CMK (cell line): Measurements from ENCODE around the gene CDKN2A.

Source experiments
- DNase-seq: peaks from one replicate; pipeline ENCODE4 v3.0.0-alpha.2; 2010; ENCODE audit warnings: low read depth

CDKN2A gene

GRCh38 chr9:21941337-21941995 lies 52.7 kb downstream of the CDKN2A start:
- no peak for DNase-seq

GRCh38 chr9:21936161-21936560 lies 58.0 kb downstream of the CDKN2A start:
- no peak for DNase-seq

- DNase-seq, result no peak
Measured at GRCh38 chr9:21935631-21936030, 58.6 kb downstream of the CDKN2A start.

DNA sequence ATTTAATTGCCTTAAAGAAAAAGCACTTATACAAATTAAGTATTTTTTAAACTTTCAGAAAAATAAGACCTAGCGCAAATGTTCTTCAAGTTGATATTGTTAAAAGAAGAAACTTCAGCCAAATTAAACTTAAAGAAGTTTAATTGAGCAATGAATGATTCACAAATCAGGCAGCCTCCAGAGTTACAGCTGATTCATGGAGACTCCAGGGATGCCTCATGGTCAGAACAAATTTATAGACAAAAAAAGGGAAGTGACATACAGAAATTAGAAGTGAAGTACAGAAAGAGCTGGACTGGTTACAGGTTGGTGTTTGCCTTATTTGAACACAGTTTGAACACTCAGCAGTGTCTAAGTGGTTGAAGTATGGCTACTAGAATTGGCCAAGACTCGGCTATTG lies 60.3 kb downstream of the CDKN2A start:
- DNase-seq, result no peak

GRCh38 chr9:21933281-21933680 lies 60.9 kb downstream of the CDKN2A start:
- DNase-seq, result no peak

- DNase-seq, result no peak
Measured at GRCh38 chr9:21931428-21931827, 62.8 kb downstream of the CDKN2A start.

DNA sequence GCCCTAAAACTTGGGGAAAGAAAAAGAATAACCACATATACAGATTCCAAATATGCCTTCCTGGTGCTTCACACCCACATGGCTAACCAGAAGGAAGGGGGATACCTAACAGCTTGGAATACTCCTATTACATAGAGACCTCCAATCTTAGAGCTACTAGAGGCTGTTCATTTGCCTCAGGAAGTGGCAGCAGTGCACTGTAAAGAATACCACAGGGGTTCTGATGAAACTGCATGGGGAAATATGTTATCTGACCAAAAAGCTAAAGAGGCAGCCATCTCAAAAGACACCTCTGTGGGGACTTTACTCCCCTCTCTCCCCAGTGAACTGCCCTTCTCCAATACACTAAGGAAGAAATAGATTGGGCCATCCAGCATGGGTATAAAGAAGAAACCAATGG lies 66.4 kb downstream of the CDKN2A start:
- no peak for DNase-seq

DNA sequence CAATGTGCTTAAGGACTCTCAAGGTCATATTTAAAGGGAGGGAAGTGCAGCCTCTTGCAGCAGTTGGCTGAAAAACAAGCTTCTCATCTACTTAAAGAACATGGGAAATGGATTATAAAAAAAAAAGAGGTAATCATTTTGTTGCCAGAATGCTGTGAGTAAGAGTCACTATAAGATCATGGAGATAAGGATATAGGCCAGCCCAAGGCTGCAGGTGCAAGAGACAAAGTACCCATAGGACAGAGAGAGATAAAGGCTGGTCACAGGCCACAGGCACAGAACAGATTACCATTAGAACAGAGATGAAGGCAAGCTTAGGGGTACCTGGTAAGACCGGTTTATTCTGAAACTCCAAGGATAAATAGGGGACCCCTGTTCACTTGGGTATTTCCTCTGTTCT lies 70.5 kb downstream of the CDKN2A start:
- DNase-seq, result no peak

- no peak for DNase-seq
Measured at GRCh38 chr9:21919377-21920362, 74.5 kb downstream of the CDKN2A start.
